HCT116 (cell line): ENCODE results near the gene GNS.

Experiments used
- POLR2AphosphoS5 ChIP-seq: IDR thresholded peaks from 2 replicates; pipeline ENCODE4 v1.6.1; 2011; ENCODE audit warnings: mild to moderate bottlenecking, low read depth, low read length, moderate library complexity
- SP1 ChIP-seq: IDR thresholded peaks from 2 replicates; pipeline ENCODE4 v1.6.1; 2012; ENCODE audit warnings: low read depth
- ZFX ChIP-seq: fragments of 450-650 bp; IDR thresholded peaks from 2 replicates; pipeline ENCODE4 v1.6.1; 2017
- TF ChIP-seq, protein P1 (sequence below), 3 experiments: fragments of 200-600 bp in 1 of 3; sonication (generic) in 1 of 3; IDR thresholded peaks in 2 of 3; conservative IDR thresholded peaks in 1 of 3; 2 replicates each; pipeline ENCODE4 v1.5.1; 2012 to 2017; ENCODE audit warnings: low read depth in 2 of 3, low read length in 2 of 3, antibody characterized with exemption in 1 of 3, borderline replicate concordance in 1 of 3, control low read depth in 1 of 3, mild to moderate bottlenecking in 1 of 3, mixed read lengths in 1 of 3, mixed run types in 1 of 3, moderate library complexity in 1 of 3; ENCODE audit not compliant: insufficient read depth in 1 of 3

DNA sequence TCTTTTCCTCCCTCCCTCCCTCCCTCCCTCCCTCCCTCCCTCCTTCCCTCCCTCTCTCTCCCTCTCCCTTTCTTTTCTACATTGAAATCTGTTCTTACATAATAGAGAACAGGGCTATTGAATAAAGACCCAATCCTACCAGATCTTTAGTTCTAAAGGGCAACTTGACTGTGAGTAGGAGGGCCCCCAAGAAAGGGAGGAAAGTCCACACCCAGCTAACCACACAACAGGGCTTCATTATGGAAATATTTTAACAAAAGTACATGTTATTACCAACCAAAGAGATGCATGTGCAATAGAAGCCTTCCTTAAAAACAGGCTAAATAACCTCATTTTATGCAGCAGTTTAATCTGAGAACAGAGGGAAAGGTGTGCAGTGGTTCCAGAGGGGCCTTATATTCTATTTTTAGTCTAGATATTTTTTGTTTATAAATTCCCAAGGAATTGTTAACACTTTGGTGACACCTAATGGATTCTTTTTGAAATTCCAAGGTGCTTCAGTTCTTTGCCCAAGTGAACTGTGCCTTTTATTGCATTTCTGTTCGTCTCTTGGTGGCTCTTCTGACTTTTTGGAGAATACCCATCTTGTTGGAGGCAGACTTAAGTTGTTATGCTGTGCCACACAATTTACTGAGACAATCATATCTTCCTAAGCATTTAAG is 63.0 kb downstream of the GNS start:
- TF ChIP-seq ZFX (no peak), SP1 (no peak), POLR2AphosphoS5 (no peak)
- TF ChIP-seq, protein P1, sequence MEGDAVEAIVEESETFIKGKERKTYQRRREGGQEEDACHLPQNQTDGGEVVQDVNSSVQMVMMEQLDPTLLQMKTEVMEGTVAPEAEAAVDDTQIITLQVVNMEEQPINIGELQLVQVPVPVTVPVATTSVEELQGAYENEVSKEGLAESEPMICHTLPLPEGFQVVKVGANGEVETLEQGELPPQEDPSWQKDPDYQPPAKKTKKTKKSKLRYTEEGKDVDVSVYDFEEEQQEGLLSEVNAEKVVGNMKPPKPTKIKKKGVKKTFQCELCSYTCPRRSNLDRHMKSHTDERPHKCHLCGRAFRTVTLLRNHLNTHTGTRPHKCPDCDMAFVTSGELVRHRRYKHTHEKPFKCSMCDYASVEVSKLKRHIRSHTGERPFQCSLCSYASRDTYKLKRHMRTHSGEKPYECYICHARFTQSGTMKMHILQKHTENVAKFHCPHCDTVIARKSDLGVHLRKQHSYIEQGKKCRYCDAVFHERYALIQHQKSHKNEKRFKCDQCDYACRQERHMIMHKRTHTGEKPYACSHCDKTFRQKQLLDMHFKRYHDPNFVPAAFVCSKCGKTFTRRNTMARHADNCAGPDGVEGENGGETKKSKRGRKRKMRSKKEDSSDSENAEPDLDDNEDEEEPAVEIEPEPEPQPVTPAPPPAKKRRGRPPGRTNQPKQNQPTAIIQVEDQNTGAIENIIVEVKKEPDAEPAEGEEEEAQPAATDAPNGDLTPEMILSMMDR (IDR thresholded peaks at IDR 0.05 in 2 of 3, conservative IDR thresholded peaks at IDR 0.05 in 1 of 3; ENCODE audit: borderline replicate concordance in 1 of 3, insufficient read depth in 1 of 3, low read depth in 2 of 3, low read length in 2 of 3): peak; percentile 11 to 52 (median 48); a peak in 3 of 6 replicates
